Uterus (tissue), 2 donors: ENCODE results near the gene VCX2.

Source experiments
- POLR2A ChIP-seq, 2 donors: fragments of 450-650 bp; IDR thresholded peaks; one replicate each; pipeline ENCODE4 v1.6.1; 2016; ENCODE audit warnings: antibody characterized with exemption in 2 of 2, mild to moderate bottlenecking in 1 of 2, moderate library complexity in 1 of 2
- TF ChIP-seq, protein P1 (sequence below), 4 experiments: fragments of 200-600 bp in 2 of 4; fragments of 450-650 bp in 2 of 4; sonication (generic) in 2 of 4; IDR thresholded peaks; one replicate each; pipeline ENCODE4 v1.5.1; 2016 to 2019; ENCODE audit warnings: antibody characterized with exemption in 4 of 4, mild to moderate bottlenecking in 2 of 4, moderate library complexity in 1 of 4

DNA sequence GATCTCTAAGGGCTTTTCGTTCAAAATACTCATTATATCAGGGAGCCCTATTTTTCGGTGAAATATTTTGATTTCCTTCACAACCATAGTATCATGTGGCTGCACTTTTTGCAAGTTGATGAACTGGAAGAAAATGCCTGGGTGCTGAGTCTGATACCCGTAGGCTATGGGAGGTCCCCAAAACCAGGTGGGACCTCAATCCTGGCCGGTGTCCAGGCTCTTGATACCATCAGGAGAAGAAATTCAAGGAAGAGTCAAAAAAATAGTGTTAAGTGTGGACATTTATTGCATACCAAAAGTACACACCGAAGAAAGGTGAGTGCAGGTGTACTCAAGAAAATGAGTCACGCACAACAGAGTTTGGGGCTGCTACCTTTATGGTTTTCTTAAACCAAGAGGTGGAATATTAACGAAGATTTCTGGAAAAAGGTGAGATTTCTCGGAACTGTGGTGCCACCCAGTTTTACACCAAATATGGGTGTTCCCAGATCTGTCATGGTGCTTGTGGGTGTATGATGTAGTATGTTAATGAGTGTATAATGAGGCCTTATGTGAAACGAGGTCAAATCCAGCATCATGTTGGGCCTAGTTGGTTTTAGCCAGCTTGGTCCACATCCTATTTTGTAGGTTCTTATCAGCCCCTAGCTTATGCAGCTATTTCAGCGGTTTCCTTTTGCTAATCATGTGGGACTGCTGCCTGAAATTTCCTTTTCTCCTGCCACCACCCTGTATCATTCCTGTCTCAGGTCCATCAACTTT is 29.9 kb downstream of the VCX2 start:
- no peak for TF ChIP-seq POLR2A (IDR thresholded peaks at IDR 0.05)
- TF ChIP-seq, protein P1, sequence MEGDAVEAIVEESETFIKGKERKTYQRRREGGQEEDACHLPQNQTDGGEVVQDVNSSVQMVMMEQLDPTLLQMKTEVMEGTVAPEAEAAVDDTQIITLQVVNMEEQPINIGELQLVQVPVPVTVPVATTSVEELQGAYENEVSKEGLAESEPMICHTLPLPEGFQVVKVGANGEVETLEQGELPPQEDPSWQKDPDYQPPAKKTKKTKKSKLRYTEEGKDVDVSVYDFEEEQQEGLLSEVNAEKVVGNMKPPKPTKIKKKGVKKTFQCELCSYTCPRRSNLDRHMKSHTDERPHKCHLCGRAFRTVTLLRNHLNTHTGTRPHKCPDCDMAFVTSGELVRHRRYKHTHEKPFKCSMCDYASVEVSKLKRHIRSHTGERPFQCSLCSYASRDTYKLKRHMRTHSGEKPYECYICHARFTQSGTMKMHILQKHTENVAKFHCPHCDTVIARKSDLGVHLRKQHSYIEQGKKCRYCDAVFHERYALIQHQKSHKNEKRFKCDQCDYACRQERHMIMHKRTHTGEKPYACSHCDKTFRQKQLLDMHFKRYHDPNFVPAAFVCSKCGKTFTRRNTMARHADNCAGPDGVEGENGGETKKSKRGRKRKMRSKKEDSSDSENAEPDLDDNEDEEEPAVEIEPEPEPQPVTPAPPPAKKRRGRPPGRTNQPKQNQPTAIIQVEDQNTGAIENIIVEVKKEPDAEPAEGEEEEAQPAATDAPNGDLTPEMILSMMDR (IDR thresholded peaks at IDR 0.05): no peak
